ENCODE results near the gene GNG4. TPM values are rescaled to one million over a fixed set of nuclear protein-coding genes. Genes with fewer than 3 reads are reported as not detected.

The GNG4 gene
- total and polyA plus RNA-seq, 7 donors, result 1.5 to 31.9 (median 3.9) TPM

DNA sequence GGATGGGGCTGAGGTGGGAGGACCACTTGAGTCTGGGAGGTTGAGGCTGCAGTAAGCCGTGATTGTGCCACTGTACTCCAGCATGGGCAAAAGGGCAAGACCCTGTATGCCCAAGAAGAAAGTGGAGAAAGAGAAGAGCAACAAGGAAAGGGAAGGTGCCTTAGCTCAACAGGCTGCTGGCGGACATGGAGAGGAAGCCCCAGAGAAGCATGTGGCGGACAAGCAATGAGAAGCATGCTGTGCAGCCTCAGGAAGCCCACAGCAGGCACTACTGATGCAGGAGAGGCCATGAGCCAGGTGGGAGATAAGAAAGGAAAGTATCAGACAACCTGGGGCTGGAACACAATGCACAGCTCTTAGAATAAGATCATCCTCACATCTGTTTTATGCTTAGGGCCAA lies 32.6 kb upstream of the GNG4 start:
- no peak for DNase-seq
- Histone ChIP-seq H3K4me3 (no peak overlapping the region), H3K27me3 (no peaks in the 10 kb centered on the region), H3K27ac (no peak overlapping the region), H3K9me3 (no peaks in the 10 kb centered on the region), H3K36me3 (peaks cover 0 to 59% (median 14%) of the 10 kb centered on the region in 4 donors), H3K4me1 (no peaks in the 10 kb centered on the region)
- TF ChIP-seq, protein P1, sequence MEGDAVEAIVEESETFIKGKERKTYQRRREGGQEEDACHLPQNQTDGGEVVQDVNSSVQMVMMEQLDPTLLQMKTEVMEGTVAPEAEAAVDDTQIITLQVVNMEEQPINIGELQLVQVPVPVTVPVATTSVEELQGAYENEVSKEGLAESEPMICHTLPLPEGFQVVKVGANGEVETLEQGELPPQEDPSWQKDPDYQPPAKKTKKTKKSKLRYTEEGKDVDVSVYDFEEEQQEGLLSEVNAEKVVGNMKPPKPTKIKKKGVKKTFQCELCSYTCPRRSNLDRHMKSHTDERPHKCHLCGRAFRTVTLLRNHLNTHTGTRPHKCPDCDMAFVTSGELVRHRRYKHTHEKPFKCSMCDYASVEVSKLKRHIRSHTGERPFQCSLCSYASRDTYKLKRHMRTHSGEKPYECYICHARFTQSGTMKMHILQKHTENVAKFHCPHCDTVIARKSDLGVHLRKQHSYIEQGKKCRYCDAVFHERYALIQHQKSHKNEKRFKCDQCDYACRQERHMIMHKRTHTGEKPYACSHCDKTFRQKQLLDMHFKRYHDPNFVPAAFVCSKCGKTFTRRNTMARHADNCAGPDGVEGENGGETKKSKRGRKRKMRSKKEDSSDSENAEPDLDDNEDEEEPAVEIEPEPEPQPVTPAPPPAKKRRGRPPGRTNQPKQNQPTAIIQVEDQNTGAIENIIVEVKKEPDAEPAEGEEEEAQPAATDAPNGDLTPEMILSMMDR (IDR thresholded peaks at IDR 0.05), result no peak
- no peak for TF ChIP-seq POLR2AphosphoS5 (IDR thresholded peaks at IDR 0.05)
- no peak for TF ChIP-seq POLR2A (IDR thresholded peaks at IDR 0.05)
- no peak for TF ChIP-seq EP300 (IDR thresholded peaks at IDR 0.05)
- intact Hi-C loops (cut with DNase I), result no loop called here
- WGBS, 2 donors, result 96 to 99% methylated on average over 3 of the region's 3 CpGs

DNA sequence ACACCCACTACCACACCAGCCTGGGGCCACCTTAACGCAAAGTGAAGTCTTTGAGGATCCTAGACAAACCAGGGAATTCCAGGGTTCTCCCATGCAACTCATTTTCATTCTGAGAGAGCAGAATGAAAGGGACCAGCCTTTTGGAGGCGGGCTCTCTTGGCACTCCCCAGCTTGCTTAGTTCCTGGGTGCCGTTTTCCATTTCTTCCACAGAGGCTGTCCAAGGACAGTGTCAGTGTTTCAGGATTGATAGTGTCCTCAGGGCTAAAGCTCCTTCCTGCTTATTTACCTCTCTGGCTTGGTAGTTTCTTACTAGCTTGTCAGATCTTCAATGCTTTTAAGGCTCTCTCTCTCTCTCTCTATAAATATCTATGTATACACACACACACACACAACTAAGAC lies 30.1 kb upstream of the GNG4 start:
- 49 to 86% methylated on average over 3 of the region's 3 CpGs for WGBS, 2 donors
- DNase-seq, result no peak
- H3K4me1 ChIP-seq, result no peaks in the 10 kb centered on the region
- H3K4me3 ChIP-seq, result no peak overlapping the region
- no peak overlapping the region for H3K27ac ChIP-seq
- TF ChIP-seq, protein P1 (IDR thresholded peaks at IDR 0.05), result no peak
- TF ChIP-seq EP300 (IDR thresholded peaks at IDR 0.05) (no peak), POLR2AphosphoS5 (IDR thresholded peaks at IDR 0.05) (no peak), POLR2A (IDR thresholded peaks at IDR 0.05) (no peak)
- intact Hi-C loops (cut with DNase I), result no loop called here
- H3K27me3 ChIP-seq, result no peaks in the 10 kb centered on the region
- H3K36me3 ChIP-seq, result peaks cover 2 to 68% (median 31%) of the 10 kb centered on the region in 4 donors
- peaks cover 0 to 3% (median 0%) of the 10 kb centered on the region in 4 donors for H3K9me3 ChIP-seq

DNA sequence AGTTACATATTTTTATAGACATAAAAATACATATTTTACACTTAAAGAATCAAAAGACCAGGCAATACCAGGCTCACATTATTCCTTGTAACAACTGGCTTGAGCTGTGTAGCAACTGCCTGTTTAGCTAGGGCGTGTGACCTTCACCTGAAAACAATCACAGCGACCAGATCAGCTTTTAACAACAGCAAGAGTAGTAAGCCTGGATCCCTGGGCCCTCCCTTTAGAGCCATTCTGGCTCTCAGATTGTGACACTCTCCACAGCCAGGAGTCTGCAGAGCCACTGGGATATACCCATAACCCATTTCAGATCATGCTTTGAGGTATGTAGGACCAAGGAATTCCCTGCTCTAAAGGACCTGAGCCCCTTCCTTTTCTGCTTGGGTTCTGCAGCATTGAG lies 29.4 kb upstream of the GNG4 start:
- 21 to 69% methylated on average over 2 of the region's 2 CpGs for whole genome bisulfite sequencing, 2 donors
- intact Hi-C loops (cut with DNase I), result no loop called here
- H3K4me3 ChIP-seq, result no peak overlapping the region
- H3K27me3 ChIP-seq, result no peaks in the 10 kb centered on the region
- H3K36me3 ChIP-seq, result peaks cover 4 to 68% (median 32%) of the 10 kb centered on the region in 4 donors
- TF ChIP-seq POLR2AphosphoS5 (IDR thresholded peaks at IDR 0.05), result no peak
- TF ChIP-seq, protein P1 (IDR thresholded peaks at IDR 0.05), result no peak
- peaks cover 0 to 3% (median 0%) of the 10 kb centered on the region in 4 donors for H3K9me3 ChIP-seq
- no peaks in the 10 kb centered on the region for H3K4me1 ChIP-seq
- no peak overlapping the region for H3K27ac ChIP-seq
- DNase-seq, result no peak

DNA sequence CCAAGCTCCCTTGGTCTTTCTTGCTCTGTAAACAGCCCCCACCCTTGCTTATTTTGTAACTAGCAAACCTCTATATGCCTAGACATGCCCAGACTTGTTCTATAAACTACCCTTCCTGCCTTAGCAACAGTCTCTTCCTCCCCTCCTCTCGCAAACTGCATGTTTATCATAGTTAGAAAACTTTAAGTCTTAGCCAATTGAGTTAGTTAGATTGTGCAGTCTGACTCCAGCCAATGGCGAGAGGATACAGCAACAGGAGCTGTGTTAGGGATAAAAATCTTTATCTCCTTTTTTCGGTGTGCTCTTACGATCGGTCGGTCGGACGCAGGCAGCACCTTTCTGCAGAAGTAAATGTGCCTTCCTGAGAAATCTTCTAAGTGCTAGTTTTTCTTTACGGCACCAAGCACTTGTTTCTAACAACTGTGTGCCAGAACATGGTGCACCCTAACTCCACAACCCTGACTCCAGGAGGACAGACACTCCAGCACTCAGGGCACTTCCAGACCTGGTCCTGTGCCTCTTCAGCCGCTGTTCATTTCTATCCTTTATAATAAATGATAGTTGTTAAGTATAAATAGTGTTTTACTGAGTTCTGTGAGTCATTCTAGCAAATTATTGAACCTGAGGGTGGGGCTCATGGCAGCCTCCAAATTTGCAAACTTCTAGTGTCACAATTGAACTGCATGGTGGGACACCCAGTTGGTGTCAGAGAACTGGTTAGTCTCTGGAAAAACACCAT lies 25.7 kb upstream of the GNG4 start:
- Histone ChIP-seq H3K9me3 (peaks cover 4 to 11% (median 8%) of the 10 kb centered on the region in 4 donors), H3K4me3 (no peak overlapping the region), H3K27ac (no peak overlapping the region), H3K27me3 (no peaks in the 10 kb centered on the region), H3K4me1 (no peaks in the 10 kb centered on the region), H3K36me3 (peaks cover 4 to 74% (median 46%) of the 10 kb centered on the region in 4 donors)
- WGBS, 2 donors, result 90 to 96% methylated on average over 10 of the region's 10 CpGs
- no peak for DNase-seq
- TF ChIP-seq POLR2A (IDR thresholded peaks at IDR 0.05) (no peak), EP300 (IDR thresholded peaks at IDR 0.05) (no peak), POLR2AphosphoS5 (IDR thresholded peaks at IDR 0.05) (no peak)
- TF ChIP-seq, protein P1 (IDR thresholded peaks at IDR 0.05), result no peak
- intact Hi-C loops (cut with DNase I), result no loop called here

Data from sigmoid colon (tissue), 7 donors.